ENCODE data around the gene PARD3.

PARD3 gene

GRCh38 chr10:34584164-34584563, 230.9 kb downstream of the PARD3 start:
- peak; percentile 15 for DNase-seq (ENCODE audit: low read depth, low spot score)

- DNase-seq (ENCODE audit: low read depth, low spot score), result no peak
These were observed 233.1 kb downstream of the PARD3 start for GRCh38 chr10:34581801-34582532.

GRCh38 chr10:34580643-34581042, 234.5 kb downstream of the PARD3 start:
- DNase-seq (ENCODE audit: low read depth, low spot score), result no peak

- DNase-seq (ENCODE audit: low read depth, low spot score), result no peak
These were observed 234.9 kb downstream of the PARD3 start for GRCh38 chr10:34580214-34580613.

GRCh38 chr10:34578468-34578867, 236.6 kb downstream of the PARD3 start:
- DNase-seq (ENCODE audit: low read depth, low spot score), result no peak

GRCh38 chr10:34576797-34577196, 238.3 kb downstream of the PARD3 start:
- DNase-seq (ENCODE audit: low read depth, low spot score), result no peak

- no peak for DNase-seq (ENCODE audit: low read depth, low spot score)
These were observed 239.2 kb downstream of the PARD3 start for GRCh38 chr10:34575882-34576281.

- DNase-seq (ENCODE audit: low read depth, low spot score), result no peak
These were observed 240.7 kb downstream of the PARD3 start for GRCh38 chr10:34574353-34574934.

- no peak for DNase-seq (ENCODE audit: low read depth, low spot score)
These were observed 244.2 kb downstream of the PARD3 start for GRCh38 chr10:34570887-34571286.

- no peak for DNase-seq (ENCODE audit: low read depth, low spot score)
These were observed 247.3 kb downstream of the PARD3 start for GRCh38 chr10:34567659-34568253.

- no peak for DNase-seq (ENCODE audit: low read depth, low spot score)
These were observed 249.2 kb downstream of the PARD3 start for GRCh38 chr10:34565934-34566333.

- DNase-seq (ENCODE audit: low read depth, low spot score), result no peak
These were observed 257.0 kb downstream of the PARD3 start for GRCh38 chr10:34558093-34558583.

GRCh38 chr10:34557173-34557572, 257.9 kb downstream of the PARD3 start:
- no peak for DNase-seq (ENCODE audit: low read depth, low spot score)

GRCh38 chr10:34555653-34556052, 259.4 kb downstream of the PARD3 start:
- no peak for DNase-seq (ENCODE audit: low read depth, low spot score)

- no peak for DNase-seq (ENCODE audit: low read depth, low spot score)
These were observed 261.3 kb downstream of the PARD3 start for GRCh38 chr10:34553747-34554146.

- no peak for DNase-seq (ENCODE audit: low read depth, low spot score)
These were observed 263.8 kb downstream of the PARD3 start for GRCh38 chr10:34551295-34551694.

- DNase-seq (ENCODE audit: low read depth, low spot score), result no peak
These were observed 265.1 kb downstream of the PARD3 start for GRCh38 chr10:34549953-34550352.

- no peak for DNase-seq (ENCODE audit: low read depth, low spot score)
These were observed 266.1 kb downstream of the PARD3 start for GRCh38 chr10:34549001-34549400.

GRCh38 chr10:34548466-34548865, 266.6 kb downstream of the PARD3 start:
- DNase-seq (ENCODE audit: low read depth, low spot score), result no peak

GRCh38 chr10:34547695-34548094, 267.4 kb downstream of the PARD3 start:
- DNase-seq (ENCODE audit: low read depth, low spot score), result no peak

- no peak for DNase-seq (ENCODE audit: low read depth, low spot score)
These were observed 267.8 kb downstream of the PARD3 start for GRCh38 chr10:34547291-34547690.

GRCh38 chr10:34544400-34544799, 270.7 kb downstream of the PARD3 start:
- DNase-seq (ENCODE audit: low read depth, low spot score), result no peak

- DNase-seq (ENCODE audit: low read depth, low spot score), result no peak
These were observed 271.4 kb downstream of the PARD3 start for GRCh38 chr10:34543716-34544115.

Measured in smooth muscle cell of the brain vasculature (primary cell).